ENCODE measurements around the gene TMEM121. TPM values are rescaled to one million over a fixed set of nuclear protein-coding genes. Genes with fewer than 3 reads are reported as not detected.

TMEM121 gene
- total and polyA plus RNA-seq, 10 of the 15 experiments (the other 5 are each of a cell fraction or from before 2014, with no cell fraction given): 0.04 to 4.9 (median 1.2) TPM; not detected in 2

DNA sequence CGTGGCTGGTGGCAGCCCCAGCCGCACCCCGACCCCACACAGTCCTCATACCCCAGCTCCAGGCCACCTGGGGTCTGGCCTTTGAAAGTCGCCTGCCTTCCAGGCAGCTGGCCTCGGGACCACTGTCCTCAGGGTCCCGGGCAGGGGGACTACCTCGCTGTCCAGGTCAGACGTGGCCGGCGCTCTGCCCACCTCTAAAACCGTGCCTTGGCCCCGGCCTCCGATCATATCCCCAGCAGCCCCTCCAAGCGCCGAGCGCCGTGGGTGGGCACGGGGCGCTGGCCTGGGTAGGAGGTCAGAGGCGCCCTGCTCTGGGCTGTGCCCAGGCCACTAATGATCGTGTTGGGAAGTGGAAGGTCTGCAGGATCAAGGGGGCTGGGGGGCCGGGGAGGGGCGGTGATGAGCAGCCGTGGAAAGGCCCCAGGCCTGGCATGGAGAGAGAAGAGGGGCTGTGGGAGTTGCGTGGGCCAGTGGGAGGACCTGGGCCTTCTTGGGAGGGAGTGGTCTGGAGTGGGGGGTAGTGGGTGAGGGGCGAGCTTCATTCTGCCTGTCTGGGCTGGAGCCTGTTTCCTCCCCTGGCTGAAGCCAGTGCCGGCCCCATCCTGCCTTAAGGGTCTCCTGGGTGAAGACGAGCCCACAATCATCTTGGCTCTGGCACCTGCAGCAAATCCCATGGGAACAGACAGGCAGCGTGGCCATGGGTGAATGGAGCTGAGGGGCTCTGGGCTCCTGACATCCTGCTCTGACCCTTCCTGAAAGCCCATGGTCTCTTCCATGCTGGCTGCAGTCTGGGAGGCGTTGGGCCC lies 4.9 kb downstream of the TMEM121 start:
- Histone ChIP-seq H2AFZ (ENCODE audit: control insufficient read depth, low read depth, low read length) (no peak overlapping the region), H3K27me3 (replicated peaks in 1 of 2; ENCODE audit: control insufficient read depth in 2 of 2, insufficient read depth in 2 of 2, low read length in 1 of 2) (peaks cover 5 to 7% of the 10 kb centered on the region in 2 experiments; a peak in 3 of 4 replicates), H3K4me2 (ENCODE audit: control insufficient read depth, insufficient read depth) (no peak overlapping the region), H3K27ac (ENCODE audit: control insufficient read depth, insufficient read depth) (no peak overlapping the region), H3K79me2 (ENCODE audit: control insufficient read depth, insufficient read depth, low read length) (no peaks in the 10 kb centered on the region), H3K4me1 (ENCODE audit: control insufficient read depth, insufficient read depth, low read length) (peaks cover 4% of the 10 kb centered on the region), H3K9ac (ENCODE audit: control insufficient read depth, insufficient read depth, low read length) (no peak overlapping the region), H3K9me3 (replicated peaks; ENCODE audit: control insufficient read depth, insufficient read depth, low read length) (no peaks in the 10 kb centered on the region), H4K20me1 (ENCODE audit: control insufficient read depth, insufficient read depth) (no peaks in the 10 kb centered on the region), H3K4me3 (no peak overlapping the region), H3K36me3 (ENCODE audit: control insufficient read depth in 2 of 2, insufficient read depth in 2 of 2, low read length in 1 of 2) (no peaks in the 10 kb centered on the region)
- intact Hi-C loops (cut with micrococcal nuclease; ENCODE audit: unreplicated experiment) (loop anchor here (10.0 kb wide), 2 partner anchors 644 to 884 kb away; no protein-coding TSS in a partner anchor), in situ Hi-C loops (cut with MboI) (loop anchor here (10.0 kb wide), 2 partner anchors 474 to 634 kb away; no protein-coding TSS in a partner anchor)
- BruUV-seq (replicated peaks): no TSS peak
- ChIA-PET SMC1A (ENCODE audit: uncharacterized antibody, unreplicated experiment) (interaction anchor here (1.4 kb wide), 1 partner anchor 160 kb away, joined by 6 read pairs; no protein-coding TSS in a partner anchor), CTCF (interaction anchor here (0.7 to 3.0 kb wide), 4 partner anchors 50 to 254 kb away, joined by 3 to 17 read pairs (median 10); no protein-coding TSS in a partner anchor), POLR2A (interaction anchor here (0.6 kb wide), 1 partner anchor 511 kb away, joined by 3 read pairs; the partner anchor contains the start of gene CDCA4), RAD21 (ENCODE audit: unreplicated experiment) (interaction anchor here (1.5 kb wide), 1 partner anchor 16 kb away, joined by 3 read pairs; no protein-coding TSS in a partner anchor)
- no peak for FAIRE-seq
- TF ChIP-seq MEF2B (IDR thresholded peaks at IDR 0.05; ENCODE audit: partially characterized antibody, poor library complexity, severe bottlenecking) (no peak), CBX3 (IDR thresholded peaks at IDR 0.05; ENCODE audit: borderline replicate concordance, low read depth) (no peak), RCOR1 (conservative IDR thresholded peaks at IDR 0.05; ENCODE audit: low read depth, low read length) (no peak), PBX3 (IDR thresholded peaks at IDR 0.05; ENCODE audit: insufficient replicate concordance, low read depth, low read length) (no peak), STAT3 (IDR thresholded peaks at IDR 0.05; ENCODE audit: low read depth, low read length) (no peak), NR2F1 (conservative IDR thresholded peaks at IDR 0.05) (no peak), YBX1 (IDR thresholded peaks at IDR 0.05) (no peak), RBBP5 (conservative IDR thresholded peaks at IDR 0.05) (no peak), BACH1 (IDR thresholded peaks at IDR 0.05; ENCODE audit: borderline replicate concordance) (no peak), EZH2 (IDR thresholded peaks at IDR 0.05; ENCODE audit: borderline replicate concordance, control insufficient read depth, low read depth, low read length) (no peak), BRCA1 (IDR thresholded peaks at IDR 0.05; ENCODE audit: low read depth, low read length) (no peak), NR2C1 (IDR thresholded peaks at IDR 0.05) (no peak), IKZF2 (IDR thresholded peaks at IDR 0.05) (no peak), EGR1 (IDR thresholded peaks at IDR 0.05; ENCODE audit: borderline replicate concordance in 1 of 2, low read depth in 2 of 2, low read length in 2 of 2) (no peak)
- TF ChIP-seq, protein P1, sequence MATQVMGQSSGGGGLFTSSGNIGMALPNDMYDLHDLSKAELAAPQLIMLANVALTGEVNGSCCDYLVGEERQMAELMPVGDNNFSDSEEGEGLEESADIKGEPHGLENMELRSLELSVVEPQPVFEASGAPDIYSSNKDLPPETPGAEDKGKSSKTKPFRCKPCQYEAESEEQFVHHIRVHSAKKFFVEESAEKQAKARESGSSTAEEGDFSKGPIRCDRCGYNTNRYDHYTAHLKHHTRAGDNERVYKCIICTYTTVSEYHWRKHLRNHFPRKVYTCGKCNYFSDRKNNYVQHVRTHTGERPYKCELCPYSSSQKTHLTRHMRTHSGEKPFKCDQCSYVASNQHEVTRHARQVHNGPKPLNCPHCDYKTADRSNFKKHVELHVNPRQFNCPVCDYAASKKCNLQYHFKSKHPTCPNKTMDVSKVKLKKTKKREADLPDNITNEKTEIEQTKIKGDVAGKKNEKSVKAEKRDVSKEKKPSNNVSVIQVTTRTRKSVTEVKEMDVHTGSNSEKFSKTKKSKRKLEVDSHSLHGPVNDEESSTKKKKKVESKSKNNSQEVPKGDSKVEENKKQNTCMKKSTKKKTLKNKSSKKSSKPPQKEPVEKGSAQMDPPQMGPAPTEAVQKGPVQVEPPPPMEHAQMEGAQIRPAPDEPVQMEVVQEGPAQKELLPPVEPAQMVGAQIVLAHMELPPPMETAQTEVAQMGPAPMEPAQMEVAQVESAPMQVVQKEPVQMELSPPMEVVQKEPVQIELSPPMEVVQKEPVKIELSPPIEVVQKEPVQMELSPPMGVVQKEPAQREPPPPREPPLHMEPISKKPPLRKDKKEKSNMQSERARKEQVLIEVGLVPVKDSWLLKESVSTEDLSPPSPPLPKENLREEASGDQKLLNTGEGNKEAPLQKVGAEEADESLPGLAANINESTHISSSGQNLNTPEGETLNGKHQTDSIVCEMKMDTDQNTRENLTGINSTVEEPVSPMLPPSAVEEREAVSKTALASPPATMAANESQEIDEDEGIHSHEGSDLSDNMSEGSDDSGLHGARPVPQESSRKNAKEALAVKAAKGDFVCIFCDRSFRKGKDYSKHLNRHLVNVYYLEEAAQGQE (IDR thresholded peaks at IDR 0.05; ENCODE audit: low read depth, low read length): no peak
- no peak for ATAC-seq
- no peak for DNase-seq (ENCODE audit: low read depth, low spot score)
- WGBS (ENCODE audit: insufficient coverage, insufficient replicate concordance, low lambda C conversion rate, missing lambda C conversion rate): 67% methylated on average over 23 of the region's 30 CpGs

Measured in GM12878 (cell line).